HL-60 (cell line): ENCODE measurements around the gene TRAPPC6A.

ENCODE experiments used
- DNase-seq, 2 experiments: peaks; one replicate each; pipeline ENCODE4 v3.0.0-alpha.2; 2010 to 2020; ENCODE audit warnings: low read depth in 1 of 2, low spot score in 1 of 2
- H3K27ac ChIP-seq: fragments of 250-450 bp; sonication (Bioruptor Pico); replicated peaks from 2 replicates; pipeline ENCODE4 v1.5.1; 2020; ENCODE audit warnings: mild to moderate bottlenecking, moderate library complexity
- H3K27me3 ChIP-seq: fragments of 250-450 bp; sonication (Bioruptor Pico); 2 replicates; pipeline ENCODE4 v1.5.1; 2021; ENCODE audit warnings: mild to moderate bottlenecking, moderate library complexity; ENCODE audit not compliant: insufficient read depth, poor library complexity, severe bottlenecking
- H3K4me3 ChIP-seq: replicated peaks from 2 replicates; pipeline ENCODE4 v1.5.1; 2011; ENCODE audit warnings: mild to moderate bottlenecking, control low read depth, low read length; ENCODE audit not compliant: insufficient read depth
- CTCF ChIP-seq: IDR thresholded peaks from one replicate; pipeline ENCODE4 v1.5.1; 2011; ENCODE audit warnings: low read length, control low read depth, inconsistent platforms; ENCODE audit not compliant: insufficient read depth
- GABPA ChIP-seq: IDR thresholded peaks from 2 replicates; pipeline ENCODE4 v1.6.1; 2012; ENCODE audit warnings: low read depth
- POLR2AphosphoS5 ChIP-seq: IDR thresholded peaks from 2 replicates; pipeline ENCODE4 v1.6.1; 2012; ENCODE audit warnings: low read depth
- REST ChIP-seq: IDR thresholded peaks from 2 replicates; pipeline ENCODE4 v1.6.1; 2012; ENCODE audit warnings: low read depth; ENCODE audit not compliant: insufficient replicate concordance
- SPI1 ChIP-seq: IDR thresholded peaks from 2 replicates; pipeline ENCODE4 v1.6.1; 2012; ENCODE audit warnings: low read depth, mild to moderate bottlenecking, borderline replicate concordance

The TRAPPC6A gene

GRCh38 chr19:45163156-45163555 lies 14.9 kb downstream of the TRAPPC6A start:
- no peak overlapping the region for H3K4me3 ChIP-seq
- DNase-seq = no peak
- peaks cover 14% of the 10 kb centered on the region for H3K27me3 ChIP-seq
- H3K27ac ChIP-seq = no peak overlapping the region
- TF ChIP-seq CTCF = no peak
- TF ChIP-seq GABPA = no peak
- TF ChIP-seq REST = no peak
- TF ChIP-seq SPI1 = no peak
- no peak for TF ChIP-seq POLR2AphosphoS5

GRCh38 chr19:45162608-45163143 lies 15.4 kb downstream of the TRAPPC6A start:
- DNase-seq = no peak
- no peak overlapping the region for H3K4me3 ChIP-seq
- TF ChIP-seq REST = no peak
- TF ChIP-seq CTCF = no peak
- no peak for TF ChIP-seq POLR2AphosphoS5
- no peak for TF ChIP-seq SPI1
- no peak for TF ChIP-seq GABPA
- no peak overlapping the region for H3K27ac ChIP-seq
- H3K27me3 ChIP-seq = peaks cover 17% of the 10 kb centered on the region

- no peak overlapping the region for H3K27ac ChIP-seq
- TF ChIP-seq CTCF (no peak), SPI1 (no peak), POLR2AphosphoS5 (no peak; the same call in 1 of the 2 replicates), GABPA (no peak), REST (no peak)
- peaks cover 20% of the 10 kb centered on the region for H3K27me3 ChIP-seq
- no peak for DNase-seq
- no peak overlapping the region for H3K4me3 ChIP-seq
Measured at GRCh38 chr19:45161738-45162607, 16.1 kb downstream of the TRAPPC6A start.
